Measurements from ENCODE around the gene ARL17B.
"Not testable (repeated sequence)": the region's sequence is repeated elsewhere in the genome, so short reads cannot be mapped to it uniquely, and the experiment has no call there.

DNA sequence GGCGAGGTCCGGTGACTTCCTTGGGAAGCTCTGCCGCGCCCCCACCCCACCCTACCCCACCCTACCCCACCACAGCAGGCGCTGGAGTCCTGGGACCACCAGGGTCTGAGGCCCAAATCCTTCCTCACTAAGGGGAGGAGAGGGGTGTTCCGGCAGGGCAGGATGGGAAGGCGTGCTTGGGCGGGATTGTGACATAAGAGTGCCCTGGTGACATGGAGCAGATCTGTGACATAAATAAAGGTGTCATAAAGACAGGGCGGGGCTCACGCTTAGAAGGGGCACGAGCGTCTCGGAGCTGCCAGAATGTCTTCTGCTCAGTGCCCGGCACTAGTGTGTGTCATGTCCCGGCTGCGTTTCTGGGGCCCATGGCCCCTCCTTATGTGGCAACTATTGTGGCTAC, 66.7 kb downstream of the ARL17B start, which contains the start of gene LRRC37A:
- TF ChIP-seq, protein P1, sequence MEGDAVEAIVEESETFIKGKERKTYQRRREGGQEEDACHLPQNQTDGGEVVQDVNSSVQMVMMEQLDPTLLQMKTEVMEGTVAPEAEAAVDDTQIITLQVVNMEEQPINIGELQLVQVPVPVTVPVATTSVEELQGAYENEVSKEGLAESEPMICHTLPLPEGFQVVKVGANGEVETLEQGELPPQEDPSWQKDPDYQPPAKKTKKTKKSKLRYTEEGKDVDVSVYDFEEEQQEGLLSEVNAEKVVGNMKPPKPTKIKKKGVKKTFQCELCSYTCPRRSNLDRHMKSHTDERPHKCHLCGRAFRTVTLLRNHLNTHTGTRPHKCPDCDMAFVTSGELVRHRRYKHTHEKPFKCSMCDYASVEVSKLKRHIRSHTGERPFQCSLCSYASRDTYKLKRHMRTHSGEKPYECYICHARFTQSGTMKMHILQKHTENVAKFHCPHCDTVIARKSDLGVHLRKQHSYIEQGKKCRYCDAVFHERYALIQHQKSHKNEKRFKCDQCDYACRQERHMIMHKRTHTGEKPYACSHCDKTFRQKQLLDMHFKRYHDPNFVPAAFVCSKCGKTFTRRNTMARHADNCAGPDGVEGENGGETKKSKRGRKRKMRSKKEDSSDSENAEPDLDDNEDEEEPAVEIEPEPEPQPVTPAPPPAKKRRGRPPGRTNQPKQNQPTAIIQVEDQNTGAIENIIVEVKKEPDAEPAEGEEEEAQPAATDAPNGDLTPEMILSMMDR (IDR thresholded peaks at IDR 0.05) = not testable (repeated sequence)
- TF ChIP-seq POLR2A (IDR thresholded peaks at IDR 0.05) = not testable (repeated sequence)
